Measurements from ENCODE around the gene RABL6.
"Not testable (repeated sequence)": the region's sequence is repeated elsewhere in the genome, so short reads cannot be mapped to it uniquely, and the experiment has no call there.

Gene RABL6

DNA sequence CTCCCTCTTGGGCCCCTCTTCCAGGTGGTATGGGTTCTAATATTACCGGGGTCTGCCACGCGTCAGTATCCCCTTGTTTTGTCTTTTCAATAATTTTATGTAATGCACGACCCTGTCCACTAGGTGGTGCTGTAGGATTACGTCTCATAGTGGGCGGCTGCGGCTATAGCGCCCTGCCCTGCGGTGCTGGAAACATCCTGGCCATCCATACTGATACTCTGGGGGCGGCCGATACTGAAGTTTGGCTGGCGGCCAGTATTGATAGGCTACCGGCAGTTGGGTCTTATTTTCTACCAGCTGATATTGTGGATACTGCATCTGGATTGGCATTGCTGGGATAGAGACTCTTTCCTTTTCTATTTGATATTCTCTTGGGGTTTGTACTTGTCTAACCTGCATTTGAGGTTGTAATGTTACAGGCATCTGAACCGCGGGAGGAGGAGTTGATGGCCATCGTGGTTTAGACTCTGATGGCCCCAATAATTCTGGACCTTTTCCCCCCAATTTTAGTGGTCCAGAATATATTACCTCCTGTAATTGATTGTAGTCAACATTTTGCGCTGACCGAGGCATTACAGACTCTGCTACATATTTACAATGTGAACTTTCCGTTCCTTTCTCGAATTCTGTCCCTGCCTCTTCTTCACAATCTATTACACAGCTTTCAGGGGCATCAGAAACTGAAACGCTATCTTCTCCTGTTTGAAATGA lies 19.9 kb upstream of the RABL6 start:
- DNase-seq (ENCODE audit: low spot score in 2 of 2) (peak; percentile 74 to 90), ATAC-seq (peak; percentile 26)
- no peaks in the 10 kb centered on the region for H3K36me3 Mint-ChIP-seq
- peak overlapping the region; percentile 54 for H3K4me3 Mint-ChIP-seq
- no peak overlapping the region for H3K27ac Mint-ChIP-seq
- peaks cover 31% of the 10 kb centered on the region for H3K4me1 Mint-ChIP-seq
- H3K9me3 Mint-ChIP-seq: no peaks in the 10 kb centered on the region

DNA sequence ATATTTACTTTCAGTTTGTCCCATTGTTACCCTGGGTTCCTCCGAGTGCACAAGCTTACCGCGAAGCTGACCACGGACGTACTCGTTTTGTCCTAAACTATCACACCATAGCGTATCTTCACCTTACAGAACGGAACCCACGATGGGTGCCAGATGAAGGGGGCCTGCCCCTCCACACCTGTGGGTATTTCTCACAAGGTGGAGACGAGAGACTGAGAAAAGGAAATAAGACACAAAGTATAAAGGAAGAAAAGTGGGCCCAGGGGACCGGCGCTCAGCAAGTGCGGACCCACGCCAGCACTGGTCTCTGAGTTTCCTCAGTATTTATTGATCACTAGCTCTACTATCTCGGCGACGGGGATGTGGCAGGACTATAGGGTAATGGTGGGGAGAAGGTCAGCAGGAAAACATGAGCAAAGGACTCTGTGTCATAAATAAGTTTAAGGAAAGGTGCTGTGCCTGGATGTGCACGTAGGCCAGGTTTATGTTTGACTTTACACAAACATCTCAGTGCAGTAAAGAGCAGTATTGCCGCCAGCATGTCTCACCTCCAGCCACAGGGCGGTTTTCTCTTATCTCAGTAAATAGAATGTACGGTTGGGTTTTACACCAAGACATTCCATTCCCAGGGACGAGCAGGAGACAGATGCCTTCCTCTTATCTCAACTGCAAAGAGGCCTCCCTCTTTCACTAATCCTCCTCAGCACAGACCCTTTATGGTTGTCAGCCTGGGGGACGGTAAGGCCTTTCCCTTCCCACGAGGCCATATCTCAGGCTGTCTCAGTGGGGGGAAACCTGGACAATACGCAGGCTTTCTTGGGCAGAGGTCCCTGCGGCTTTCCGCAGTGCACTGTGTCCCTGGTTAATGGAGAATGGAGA lies 18.9 kb upstream of the RABL6 start:
- H3K4me1 Mint-ChIP-seq: peaks cover 31% of the 10 kb centered on the region
- not testable (repeated sequence) for H3K36me3 Mint-ChIP-seq; DNase-seq (ENCODE audit: low spot score in 2 of 2); ATAC-seq; H3K9me3 Mint-ChIP-seq; H3K27ac Mint-ChIP-seq
- peak overlapping the region; percentile 54 for H3K4me3 Mint-ChIP-seq

DNA sequence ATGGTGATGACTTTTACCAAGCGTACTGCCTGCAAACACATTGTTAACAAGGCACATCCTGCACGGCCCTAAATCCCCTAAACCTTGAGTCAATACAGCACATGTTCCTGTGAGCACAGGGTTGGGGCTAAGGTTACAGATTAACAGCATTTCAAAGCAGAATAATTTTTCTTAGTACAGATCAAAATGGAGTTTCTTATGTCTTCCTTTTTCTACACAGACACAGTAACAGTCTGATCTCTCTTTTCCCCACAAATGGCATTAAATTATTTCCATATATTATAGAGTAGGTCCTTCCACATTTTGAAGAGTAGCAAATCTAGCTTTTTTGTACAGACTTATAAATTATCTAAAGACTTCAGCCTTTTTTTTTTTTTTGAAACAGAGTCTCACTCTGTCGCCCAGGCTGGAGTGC lies 18.2 kb upstream of the RABL6 start:
- peaks cover 31% of the 10 kb centered on the region for H3K4me1 Mint-ChIP-seq
- no peaks in the 10 kb centered on the region for H3K9me3 Mint-ChIP-seq
- no peaks in the 10 kb centered on the region for H3K36me3 Mint-ChIP-seq
- H3K27ac Mint-ChIP-seq: no peak overlapping the region
- H3K4me3 Mint-ChIP-seq: no peak overlapping the region
- no peak for DNase-seq (ENCODE audit: low spot score in 2 of 2)
- ATAC-seq: no peak

DNA sequence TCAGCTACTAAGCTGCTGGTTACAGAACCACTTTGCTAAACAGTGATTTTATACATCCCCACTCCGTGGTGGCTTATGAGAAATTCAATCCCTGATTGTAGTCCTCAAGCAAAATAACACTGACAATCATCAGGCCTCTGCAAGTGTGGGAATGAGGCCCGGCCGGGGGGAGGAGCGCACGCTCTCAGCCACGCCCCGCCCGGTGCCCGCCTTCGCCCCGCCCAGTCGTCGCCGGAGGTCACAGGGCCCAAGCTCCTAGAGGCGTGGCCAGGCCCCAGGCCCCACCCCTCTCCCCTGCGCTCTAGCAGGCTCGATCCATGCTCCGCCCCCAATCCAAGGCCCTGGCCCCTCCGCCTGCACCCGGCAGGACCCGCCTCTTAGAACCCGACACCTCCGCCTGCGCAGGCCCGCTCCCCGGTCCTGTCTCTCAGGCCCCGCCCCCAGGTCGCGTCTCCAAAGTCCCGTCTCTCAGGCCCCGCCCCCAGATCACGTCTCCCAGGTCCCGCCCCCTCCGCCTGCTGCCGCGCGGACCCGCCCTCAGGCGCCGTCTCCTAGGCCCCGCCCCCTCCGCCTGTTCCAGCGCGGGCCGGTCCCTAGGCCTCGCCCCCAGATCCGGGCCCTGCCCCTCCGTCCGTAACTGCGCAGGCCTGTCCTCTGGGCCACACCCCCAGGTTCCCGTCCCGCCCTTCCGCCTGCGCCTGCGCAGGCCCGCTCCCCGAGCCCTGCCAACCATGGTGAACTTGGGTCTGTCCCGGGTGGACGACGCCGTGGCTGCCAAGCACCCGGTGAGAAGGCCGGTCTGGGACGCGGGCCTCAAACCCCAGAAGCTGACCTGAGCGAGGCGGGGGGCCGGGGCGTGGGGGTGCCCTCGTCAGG lies 16.9 kb upstream of the RABL6 start, which contains the start of gene TMEM141:
TSS of gene TMEM141 (plus strand) at position 705 of the 876 bp plus-strand sequence. CDS start at position 732, 27 bp downstream.
- DNase-seq (ENCODE audit: low spot score in 2 of 2) (peak; percentile 98 to 99), ATAC-seq (peak; percentile 90)
- Mint-ChIP-seq H3K36me3 (no peaks in the 10 kb centered on the region), H3K9me3 (no peaks in the 10 kb centered on the region), H3K4me3 (peak within 1 kb of the TSS; percentile 79), H3K4me1 (peaks cover 25% of the 10 kb centered on the region), H3K27ac (peak within 1 kb of the TSS; percentile 88)

DNA sequence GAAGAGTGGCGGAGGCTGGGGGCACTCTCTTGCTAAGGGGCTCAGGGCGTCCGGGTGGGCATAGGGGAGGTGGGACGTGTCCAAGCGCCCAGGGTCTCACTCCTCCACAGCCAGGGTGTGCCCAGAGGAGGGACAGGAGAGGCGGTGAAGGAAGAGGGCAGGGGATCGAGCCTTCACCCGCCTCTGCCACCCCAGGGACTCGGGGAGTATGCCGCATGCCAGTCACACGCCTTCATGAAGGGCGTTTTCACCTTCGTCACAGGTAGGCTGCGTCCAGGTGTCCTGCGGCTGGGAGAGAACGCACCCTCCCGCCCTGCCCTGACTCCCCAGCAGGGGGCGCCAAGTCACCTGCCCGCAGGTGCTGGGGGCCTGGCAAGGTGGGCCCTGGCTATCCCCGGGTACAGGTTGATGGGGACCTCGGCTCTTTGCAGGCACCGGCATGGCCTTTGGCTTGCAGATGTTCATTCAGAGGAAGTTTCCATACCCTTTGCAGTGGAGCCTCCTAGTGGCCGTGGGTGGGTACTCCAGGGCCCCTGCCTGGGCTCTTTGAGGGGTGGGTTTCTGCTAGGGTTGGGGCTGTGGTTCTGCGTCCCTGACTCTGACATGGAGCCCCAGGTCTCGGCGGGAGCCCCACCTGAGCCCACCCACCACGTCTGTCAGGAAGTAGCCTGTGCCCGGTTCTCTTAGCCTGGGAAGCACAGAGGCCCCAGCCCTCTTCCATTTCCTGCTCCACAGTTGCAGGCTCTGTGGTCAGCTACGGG lies 16.1 kb upstream of the RABL6 start:
- peaks cover 25% of the 10 kb centered on the region for H3K4me1 Mint-ChIP-seq
- H3K36me3 Mint-ChIP-seq: no peaks in the 10 kb centered on the region
- peak overlapping the region; percentile 79 for H3K4me3 Mint-ChIP-seq
- ATAC-seq (peak; percentile 4), DNase-seq (ENCODE audit: low spot score in 2 of 2) (peak; percentile 60 to 86)
- H3K27ac Mint-ChIP-seq: peak overlapping the region; percentile 88
- H3K9me3 Mint-ChIP-seq: no peaks in the 10 kb centered on the region

DNA sequence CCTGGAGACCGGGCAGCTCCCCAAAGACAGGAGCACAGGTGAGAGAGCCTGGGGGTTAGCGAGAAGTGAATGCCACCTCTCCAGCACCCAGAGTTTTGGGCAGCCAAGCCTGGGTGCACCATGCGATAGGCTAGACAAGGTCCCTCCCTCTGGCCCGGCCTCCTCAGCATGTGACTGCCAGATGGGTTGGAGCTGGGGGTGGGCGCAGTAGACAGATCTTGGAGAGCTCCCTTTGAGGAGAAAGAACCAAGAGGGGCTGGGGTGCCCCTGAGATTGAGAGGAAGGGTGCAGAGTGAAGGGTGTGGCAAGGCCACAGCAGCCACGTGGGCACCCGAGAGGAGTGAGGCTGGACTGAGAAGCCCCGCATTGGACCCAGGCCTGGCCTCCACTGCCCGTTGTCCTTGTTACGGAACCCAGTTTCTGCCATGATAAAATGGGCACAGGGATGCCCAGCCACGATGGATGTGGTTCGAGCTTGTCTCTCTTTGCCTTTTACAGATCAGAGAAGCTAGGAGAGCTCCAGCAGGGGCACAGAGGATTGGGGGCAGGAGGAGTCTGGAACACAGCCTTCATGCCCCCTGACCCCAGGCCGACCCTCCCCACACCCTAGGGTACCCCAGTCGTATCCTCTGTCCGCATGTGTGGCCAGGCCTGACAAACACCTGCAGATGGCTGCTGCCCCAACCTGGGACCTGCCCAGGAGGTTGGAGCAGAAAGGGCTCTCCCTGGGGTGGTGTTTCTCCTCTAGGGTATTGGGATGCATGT lies 15.2 kb upstream of the RABL6 start:
- peak overlapping the region; percentile 79 for H3K4me3 Mint-ChIP-seq
- no peak overlapping the region for H3K27ac Mint-ChIP-seq
- H3K36me3 Mint-ChIP-seq: no peaks in the 10 kb centered on the region
- peaks cover 22% of the 10 kb centered on the region for H3K4me1 Mint-ChIP-seq
- DNase-seq (ENCODE audit: low spot score in 2 of 2) (no peak), ATAC-seq (no peak)
- no peaks in the 10 kb centered on the region for H3K9me3 Mint-ChIP-seq

DNA sequence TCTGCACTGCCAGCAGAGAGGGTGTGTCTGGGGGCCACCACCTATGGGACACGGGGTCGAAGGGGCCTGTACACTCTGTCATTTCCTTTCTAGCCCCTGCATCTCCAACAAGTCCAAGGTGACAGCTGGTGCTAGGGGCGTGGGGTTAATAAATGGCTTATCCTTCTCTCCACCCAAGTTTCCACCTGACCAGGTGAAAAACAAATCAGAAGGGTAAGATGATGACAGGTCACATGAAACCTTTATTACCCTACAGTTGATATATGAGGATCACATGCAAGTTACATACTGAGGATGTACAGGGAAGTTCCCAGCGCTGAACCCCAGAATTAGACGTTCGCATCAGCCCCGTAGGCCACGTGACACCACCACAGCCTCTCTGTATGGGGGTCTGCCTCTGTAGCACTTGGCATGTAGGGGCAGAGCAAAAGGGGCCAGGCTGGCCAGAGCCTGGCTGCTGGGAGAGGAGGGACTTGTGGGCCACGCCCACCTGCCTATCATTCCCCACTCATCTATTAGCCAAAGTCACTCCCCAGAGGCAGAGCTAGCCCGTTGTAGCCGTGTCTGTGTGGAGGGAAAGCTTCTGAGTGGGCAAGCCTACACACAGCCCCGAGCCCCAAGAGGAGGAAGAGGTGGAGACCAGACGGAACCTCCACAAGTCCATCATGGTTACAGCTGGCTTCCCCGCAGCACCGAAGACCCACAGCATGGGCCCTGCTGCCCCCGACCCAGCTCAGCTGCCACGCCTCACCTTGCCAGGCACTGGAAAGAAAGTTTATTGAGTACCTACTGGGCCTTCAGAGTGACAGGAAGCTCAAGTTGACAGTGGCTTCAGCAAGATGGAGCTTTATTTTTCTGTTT lies 14.4 kb upstream of the RABL6 start:
- DNase-seq (ENCODE audit: low spot score in 2 of 2): no peak
- no peak overlapping the region for H3K4me3 Mint-ChIP-seq
- H3K36me3 Mint-ChIP-seq: no peaks in the 10 kb centered on the region
- no peak for ATAC-seq
- H3K27ac Mint-ChIP-seq: no peak overlapping the region
- H3K9me3 Mint-ChIP-seq: no peaks in the 10 kb centered on the region
- H3K4me1 Mint-ChIP-seq: peaks cover 14% of the 10 kb centered on the region

DNA sequence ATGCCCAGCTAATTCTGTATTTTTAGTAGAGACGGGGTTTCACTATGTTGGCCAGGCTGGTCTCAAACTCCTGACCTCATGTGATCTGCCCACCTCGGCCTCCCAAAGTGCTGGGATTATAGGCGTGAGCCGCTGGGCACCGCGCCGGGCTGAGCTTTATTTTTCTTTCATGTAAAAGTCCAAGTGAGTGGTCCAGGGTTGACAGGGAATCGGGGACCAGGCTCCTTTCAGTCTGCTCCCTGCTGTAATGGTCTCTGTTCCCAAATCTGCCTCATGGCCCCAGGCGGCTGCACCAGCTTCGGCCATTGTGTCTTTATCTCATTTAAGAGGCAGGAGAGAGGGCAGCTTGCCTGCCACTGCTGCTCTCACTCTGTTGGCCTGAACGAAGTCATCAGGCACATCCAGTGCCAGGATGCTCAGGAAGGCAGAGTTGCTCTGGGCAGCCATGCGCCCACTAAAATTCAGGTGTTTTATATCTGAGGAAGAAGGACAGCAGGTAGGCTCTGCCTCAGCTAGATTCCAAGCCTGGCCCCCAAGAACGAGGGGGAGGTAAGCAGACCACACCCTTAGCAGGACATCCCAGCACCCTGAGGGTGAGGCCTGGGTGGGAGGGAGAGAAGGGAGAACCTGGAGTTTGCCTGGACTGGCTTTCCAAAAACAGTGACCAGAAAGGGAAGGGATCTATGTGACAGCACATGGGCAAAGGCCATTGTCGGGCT lies 13.3 kb upstream of the RABL6 start:
- DNase-seq (ENCODE audit: low spot score in 2 of 2) (no peak), ATAC-seq (no peak)
- Mint-ChIP-seq H3K27ac (no peak overlapping the region), H3K4me1 (peaks cover 6% of the 10 kb centered on the region), H3K36me3 (no peaks in the 10 kb centered on the region), H3K9me3 (no peaks in the 10 kb centered on the region), H3K4me3 (no peak overlapping the region)

DNA sequence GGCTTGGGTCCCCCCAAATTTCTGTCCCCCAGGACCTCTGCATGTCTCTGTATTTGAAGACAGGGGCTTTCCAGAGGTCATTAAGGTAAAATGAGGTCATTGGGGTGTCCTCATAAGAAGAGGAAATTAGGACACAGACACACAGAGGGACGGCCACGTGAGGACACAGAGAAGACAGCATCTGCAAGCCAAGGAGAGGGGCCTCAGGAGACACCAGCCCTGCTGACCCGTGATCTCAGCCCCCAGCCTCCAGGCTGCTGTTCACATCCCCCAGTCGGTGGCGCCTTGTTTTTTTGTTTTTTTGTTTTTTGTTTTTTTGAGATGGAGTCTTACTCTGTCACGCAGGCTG lies 12.8 kb upstream of the RABL6 start:
- Mint-ChIP-seq H3K4me1 (peaks cover 7% of the 10 kb centered on the region), H3K4me3 (no peak overlapping the region), H3K27ac (no peak overlapping the region), H3K9me3 (no peaks in the 10 kb centered on the region), H3K36me3 (peaks cover 2% of the 10 kb centered on the region)
- ATAC-seq: no peak
- no peak for DNase-seq (ENCODE audit: low spot score in 2 of 2)

DNA sequence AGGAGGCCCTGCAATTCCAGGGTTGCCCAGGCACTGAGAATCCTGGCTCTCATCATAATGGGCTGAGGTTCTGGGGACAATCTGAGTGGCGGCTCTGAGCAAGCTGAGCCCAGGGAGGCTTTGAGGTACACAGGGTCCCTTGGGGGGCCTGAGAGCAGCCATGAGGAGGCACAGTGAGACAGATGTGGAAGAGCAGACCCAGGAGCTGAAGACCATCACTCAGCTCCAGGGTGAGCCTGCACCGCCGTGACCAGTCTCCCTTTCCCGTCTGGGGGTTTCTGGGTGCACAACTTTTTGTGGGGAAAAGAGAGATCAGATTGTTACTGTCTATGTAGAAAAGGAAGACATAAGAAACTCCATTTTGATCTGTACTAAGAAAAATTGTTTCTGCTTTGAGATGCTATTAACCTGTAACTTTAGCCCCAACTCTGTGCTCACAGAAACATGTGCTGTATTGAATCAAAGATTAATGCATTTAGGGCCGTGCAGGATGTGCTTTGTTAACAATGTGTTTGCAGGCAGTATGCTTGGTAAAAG lies 11.4 kb upstream of the RABL6 start, which contains the start of gene CCDC183:
TSS of gene CCDC183 (plus strand) at position 101 of the 537 bp plus-strand sequence. CDS start at position 161, 60 bp downstream.
- DNase-seq (ENCODE audit: low spot score in 2 of 2) (no peak), ATAC-seq (no peak)
- Mint-ChIP-seq H3K4me3 (no peak within 1 kb of the TSS), H3K27ac (no peak within 1 kb of the TSS), H3K4me1 (peaks cover 21% of the 10 kb centered on the region), H3K9me3 (no peaks in the 10 kb centered on the region), H3K36me3 (peaks cover 6% of the 10 kb centered on the region)

DNA sequence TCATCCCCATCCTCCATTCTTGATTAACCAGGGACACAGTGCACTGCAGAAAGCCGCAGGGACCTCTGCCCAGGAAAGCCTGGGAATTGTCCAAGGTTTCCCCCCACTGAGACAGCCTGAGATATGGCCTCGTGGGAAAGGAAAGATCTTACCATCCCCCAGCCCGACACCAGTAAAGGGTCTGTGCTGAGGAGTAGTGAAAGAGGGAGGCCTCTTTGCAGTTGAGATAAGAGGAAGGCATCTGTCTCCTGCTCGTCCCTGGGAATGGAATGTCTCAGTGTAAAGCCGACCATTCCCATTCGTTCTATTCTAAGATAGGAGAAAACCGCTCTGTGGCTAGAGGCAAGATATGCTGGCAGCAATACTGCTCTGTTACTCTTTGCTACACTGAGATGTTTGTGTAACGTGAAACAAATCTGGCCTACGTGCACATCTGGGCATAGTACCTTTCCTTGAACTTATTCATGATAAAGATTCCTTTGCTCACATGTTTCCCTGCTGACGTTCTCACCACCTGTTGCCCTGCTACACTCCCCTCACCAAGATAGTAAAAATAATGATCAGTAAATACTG lies 10.9 kb upstream of the RABL6 start:
- peaks cover 21% of the 10 kb centered on the region for H3K4me1 Mint-ChIP-seq
- not testable (repeated sequence) for H3K27ac Mint-ChIP-seq; H3K9me3 Mint-ChIP-seq; DNase-seq (ENCODE audit: low spot score in 2 of 2); H3K36me3 Mint-ChIP-seq; ATAC-seq; H3K4me3 Mint-ChIP-seq

DNA sequence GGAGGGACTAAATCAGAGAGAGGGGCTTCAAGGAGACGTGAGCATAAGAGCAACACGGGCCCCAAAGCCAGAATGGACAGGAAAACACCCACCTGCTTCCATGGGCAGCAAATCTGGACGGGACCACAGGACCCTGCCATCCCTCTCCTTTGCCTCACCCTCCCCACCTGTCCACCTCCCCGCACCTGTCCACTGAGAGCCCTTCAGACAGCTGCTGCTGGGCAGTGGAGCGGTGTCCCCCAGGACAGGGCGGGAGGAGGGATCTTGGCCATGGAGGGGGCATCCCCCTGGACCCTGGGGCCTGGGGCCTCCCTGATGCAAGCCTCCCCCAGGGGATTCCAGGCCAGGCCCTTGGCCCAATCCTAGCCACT lies 9.1 kb upstream of the RABL6 start:
- Mint-ChIP-seq H3K4me1 (peaks cover 20% of the 10 kb centered on the region), H3K27ac (no peak overlapping the region)
- ATAC-seq: no peak

More for the DNA sequence above, 9.1 kb upstream of the RABL6 start:
- Mint-ChIP-seq H3K9me3 (no peaks in the 10 kb centered on the region), H3K4me3 (no peak overlapping the region), H3K36me3 (peaks cover 11% of the 10 kb centered on the region)
- DNase-seq (ENCODE audit: low spot score in 2 of 2): peak in 1 of 2 donors; percentile 52

All from stimulated activated effector memory CD8-positive, alpha-beta T cell treated with anti-CD3 and anti-CD28 coated beads, Interleukin-12 subunit alpha, Interleukin-12 subunit beta, amount 100 ng/mL, for 72 hours (primary cell).